Skeletal muscle tissue (tissue), 4 donors: Measurements from ENCODE around the gene MYPN. TPM values are rescaled to one million over a fixed set of nuclear protein-coding genes. Genes with fewer than 3 reads are reported as not detected.

Source experiments
- H3K27ac ChIP-seq: one replicate; pipeline ENCODE4 v1.7.0; 2013; ENCODE audit warnings: mild to moderate bottlenecking, low read depth, low read length, inconsistent platforms
- H3K27me3 ChIP-seq, 3 donors: one replicate each; pipeline ENCODE4 v1.7.0; 2013; ENCODE audit warnings: low read length in 3 of 3; ENCODE audit not compliant: control insufficient read depth in 3 of 3, insufficient read depth in 3 of 3
- H3K36me3 ChIP-seq, 3 donors: one replicate each; pipeline ENCODE4 v1.7.0; 2013; ENCODE audit warnings: low read length in 3 of 3; ENCODE audit not compliant: control insufficient read depth in 3 of 3, insufficient read depth in 3 of 3
- H3K4me1 ChIP-seq, 3 donors: one replicate each; pipeline ENCODE4 v1.7.0; 2013; ENCODE audit warnings: low read length in 3 of 3, mild to moderate bottlenecking in 3 of 3; ENCODE audit not compliant: control insufficient read depth in 3 of 3, insufficient read depth in 3 of 3
- H3K4me3 ChIP-seq, 3 donors: one replicate each; pipeline ENCODE4 v1.7.0; 2013; ENCODE audit warnings: low read length in 3 of 3
- H3K9ac ChIP-seq, 3 donors: one replicate each; pipeline ENCODE4 v1.7.0; 2013; ENCODE audit warnings: low read length in 3 of 3, mild to moderate bottlenecking in 3 of 3, moderate library complexity in 2 of 3, low read depth in 1 of 3
- H3K9me3 ChIP-seq, 3 donors: one replicate each; pipeline ENCODE4 v1.7.0; 2013; ENCODE audit warnings: low read length in 3 of 3; ENCODE audit not compliant: control insufficient read depth in 3 of 3
- total RNA-seq: library from RNA; depleted of rRNA; stranded (reverse); fragments of >200 nt; gene quantifications from one replicate; pipeline ENCODE4 v1.2.3, GENCODE V29; 2014
- donor health status: Osteomylitis.

Gene MYPN
- total RNA-seq, 1 donor from 2014 or later: 57.4 TPM

- peaks cover 50 to 76% (median 52%) of the 10 kb centered on the region in 3 donors for H3K36me3 ChIP-seq
- no peaks in the 10 kb centered on the region for H3K27me3 ChIP-seq
- H3K27ac ChIP-seq: no peak overlapping the region
- no peaks in the 10 kb centered on the region for H3K9me3 ChIP-seq
- H3K4me3 ChIP-seq: no peak overlapping the region
- no peak overlapping the region for H3K9ac ChIP-seq
- H3K4me1 ChIP-seq: no peaks in the 10 kb centered on the region
These were observed 93.7 kb downstream of the MYPN start for GRCh38 chr10:68202960-68203353.

- H3K27ac ChIP-seq: no peak overlapping the region
- no peaks in the 10 kb centered on the region for H3K9me3 ChIP-seq
- peaks cover 47 to 74% (median 52%) of the 10 kb centered on the region in 3 donors for H3K36me3 ChIP-seq
- H3K4me1 ChIP-seq: peaks cover 0 to 7% (median 4%) of the 10 kb centered on the region in 3 donors
- H3K4me3 ChIP-seq: no peak overlapping the region
- no peaks in the 10 kb centered on the region for H3K27me3 ChIP-seq
- H3K9ac ChIP-seq: peak overlapping the region in 1 of 3 donors; percentile 28
These were observed 99.2 kb downstream of the MYPN start for GRCh38 chr10:68208424-68209042.

GRCh38 chr10:68211669-68212068 lies 102.4 kb downstream of the MYPN start:
- no peaks in the 10 kb centered on the region for H3K27me3 ChIP-seq
- H3K4me1 ChIP-seq: peaks cover 0 to 7% (median 4%) of the 10 kb centered on the region in 3 donors
- H3K27ac ChIP-seq: no peak overlapping the region
- no peaks in the 10 kb centered on the region for H3K9me3 ChIP-seq
- no peak overlapping the region for H3K4me3 ChIP-seq
- H3K36me3 ChIP-seq: peaks cover 48 to 76% (median 55%) of the 10 kb centered on the region in 3 donors
- H3K9ac ChIP-seq: no peak overlapping the region

- H3K36me3 ChIP-seq: peaks cover 46 to 79% (median 47%) of the 10 kb centered on the region in 3 donors
- H3K4me1 ChIP-seq: peaks cover 0 to 7% (median 4%) of the 10 kb centered on the region in 3 donors
- H3K9ac ChIP-seq: no peak overlapping the region
- no peaks in the 10 kb centered on the region for H3K9me3 ChIP-seq
- no peaks in the 10 kb centered on the region for H3K27me3 ChIP-seq
- no peak overlapping the region for H3K27ac ChIP-seq
- H3K4me3 ChIP-seq: no peak overlapping the region
These were observed 103.5 kb downstream of the MYPN start for GRCh38 chr10:68212721-68213352.

GRCh38 chr10:68218786-68219185 lies 109.5 kb downstream of the MYPN start:
- H3K4me1 ChIP-seq: no peaks in the 10 kb centered on the region
- H3K9me3 ChIP-seq: no peaks in the 10 kb centered on the region
- H3K4me3 ChIP-seq: no peak overlapping the region
- no peak overlapping the region for H3K9ac ChIP-seq
- no peaks in the 10 kb centered on the region for H3K27me3 ChIP-seq
- peaks cover 8 to 50% (median 26%) of the 10 kb centered on the region in 3 donors for H3K36me3 ChIP-seq
- no peak overlapping the region for H3K27ac ChIP-seq

GRCh38 chr10:68221196-68221595 lies 111.9 kb downstream of the MYPN start:
- Histone ChIP-seq H3K4me1 (no peaks in the 10 kb centered on the region), H3K9ac (no peak overlapping the region), H3K9me3 (no peaks in the 10 kb centered on the region), H3K36me3 (peaks cover under 1 to 26% (median 8%) of the 10 kb centered on the region in 3 donors), H3K27ac (no peak overlapping the region), H3K27me3 (no peaks in the 10 kb centered on the region), H3K4me3 (no peak overlapping the region)

GRCh38 chr10:68222391-68222790 lies 113.1 kb downstream of the MYPN start:
- no peak overlapping the region for H3K9ac ChIP-seq
- H3K4me1 ChIP-seq: no peaks in the 10 kb centered on the region
- no peak overlapping the region for H3K4me3 ChIP-seq

GRCh38 chr10:68223535-68224165 lies 114.4 kb downstream of the MYPN start:
- H3K27me3 ChIP-seq: no peaks in the 10 kb centered on the region
- no peak overlapping the region for H3K4me3 ChIP-seq
- no peaks in the 10 kb centered on the region for H3K9me3 ChIP-seq
- H3K4me1 ChIP-seq: no peaks in the 10 kb centered on the region
- no peak overlapping the region for H3K9ac ChIP-seq
- H3K36me3 ChIP-seq: peaks cover 0 to 15% (median 7%) of the 10 kb centered on the region in 3 donors
- H3K27ac ChIP-seq: no peak overlapping the region

More at GRCh38 chr10:68222391-68222790, 113.1 kb downstream of the MYPN start:
- Histone ChIP-seq H3K36me3 (peaks cover 0 to 19% (median 7%) of the 10 kb centered on the region in 3 donors), H3K9me3 (no peaks in the 10 kb centered on the region), H3K27ac (no peak overlapping the region), H3K27me3 (no peaks in the 10 kb centered on the region)

- Histone ChIP-seq H3K27me3 (no peaks in the 10 kb centered on the region), H3K9ac (no peak overlapping the region), H3K27ac (no peak overlapping the region)
These were observed 115.5 kb downstream of the MYPN start for GRCh38 chr10:68224810-68225209.

GRCh38 chr10:68230268-68230667 lies 121.0 kb downstream of the MYPN start:
- H3K27me3 ChIP-seq: no peaks in the 10 kb centered on the region
- no peak overlapping the region for H3K27ac ChIP-seq
- H3K36me3 ChIP-seq: no peaks in the 10 kb centered on the region
- no peaks in the 10 kb centered on the region for H3K9me3 ChIP-seq
- no peak overlapping the region for H3K4me3 ChIP-seq
- H3K9ac ChIP-seq: no peak overlapping the region
- H3K4me1 ChIP-seq: peaks cover 0 to 8% (median 4%) of the 10 kb centered on the region in 3 donors

More at GRCh38 chr10:68224810-68225209, 115.5 kb downstream of the MYPN start:
- Histone ChIP-seq H3K9me3 (no peaks in the 10 kb centered on the region), H3K4me3 (no peak overlapping the region), H3K36me3 (peaks cover 0 to 7% (median 3%) of the 10 kb centered on the region in 3 donors), H3K4me1 (no peaks in the 10 kb centered on the region)
